Liver (tissue), 9 donors: ENCODE measurements around the gene ERMAP. TPM values are rescaled to one million over a fixed set of nuclear protein-coding genes. Genes with fewer than 3 reads are reported as not detected.

Source experiments
- DNase-seq: peaks from one replicate; pipeline ENCODE4 v3.0.0-alpha.2; 2017; ENCODE audit warnings: low spot score
- H3K27ac ChIP-seq, 2 donors: one replicate each; pipeline ENCODE4 v1.7.0; 2013; ENCODE audit warnings: inconsistent platforms in 2 of 2, low read length in 2 of 2, control low read depth in 1 of 2, low read depth in 1 of 2, mild to moderate bottlenecking in 1 of 2
- H3K27me3 ChIP-seq, 4 donors: one replicate each; pipeline versions ENCODE4 v1.6.1 to v1.7.0; 2013; ENCODE audit warnings: low read length in 3 of 4, inconsistent platforms in 1 of 4, mild to moderate bottlenecking in 1 of 4, moderate library complexity in 1 of 4; ENCODE audit not compliant: control insufficient read depth in 4 of 4, insufficient read depth in 4 of 4
- H3K36me3 ChIP-seq, 4 donors: one replicate each; pipeline versions ENCODE4 v1.6.1 to v1.7.0; 2013; ENCODE audit warnings: low read length in 3 of 4, mild to moderate bottlenecking in 3 of 4, low read depth in 1 of 4, moderate library complexity in 1 of 4; ENCODE audit not compliant: control insufficient read depth in 4 of 4, insufficient read depth in 3 of 4
- H3K4me1 ChIP-seq, 4 donors: one replicate each; pipeline versions ENCODE4 v1.6.1 to v1.7.0; 2013; ENCODE audit warnings: low read length in 3 of 4, mild to moderate bottlenecking in 3 of 4, moderate library complexity in 1 of 4; ENCODE audit not compliant: control insufficient read depth in 4 of 4, insufficient read depth in 4 of 4
- H3K4me3 ChIP-seq, 3 donors: one replicate each; pipeline versions ENCODE4 v1.6.1 to v1.7.0; 2013; ENCODE audit warnings: low read length in 3 of 3, control low read depth in 1 of 3, low read depth in 1 of 3, mild to moderate bottlenecking in 1 of 3
- H3K9ac ChIP-seq, 2 donors: one replicate each; pipeline ENCODE4 v1.7.0; 2013; ENCODE audit warnings: low read length in 2 of 2, mild to moderate bottlenecking in 2 of 2, moderate library complexity in 2 of 2, control low read depth in 1 of 2, low read depth in 1 of 2
- H3K9me3 ChIP-seq, 4 donors: one replicate each; pipeline versions ENCODE4 v1.6.1 to v1.7.0; 2013; ENCODE audit warnings: low read length in 3 of 4; ENCODE audit not compliant: control insufficient read depth in 4 of 4
- ATF3 ChIP-seq: IDR thresholded peaks from 2 replicates; pipeline ENCODE4 v1.6.1; 2016; ENCODE audit warnings: antibody characterized with exemption
- CTCF ChIP-seq: fragments of 150-350 bp; IDR thresholded peaks from 2 replicates; pipeline ENCODE4 v1.5.1; 2017; ENCODE audit warnings: improper control_type of control experiment, low read depth, low read length; ENCODE audit not compliant: missing input control
- EGR1 ChIP-seq, 2 donors: IDR thresholded peaks; 2 replicates each; pipeline ENCODE4 v1.6.1; 2016 to 2018; ENCODE audit warnings: antibody characterized with exemption in 2 of 2, low read depth in 2 of 2
- FOXA1 ChIP-seq: IDR thresholded peaks from 2 replicates; pipeline ENCODE4 v1.6.1; 2016; ENCODE audit warnings: antibody characterized with exemption
- FOXA2 ChIP-seq: IDR thresholded peaks from 2 replicates; pipeline ENCODE4 v1.6.1; 2016; ENCODE audit warnings: antibody characterized with exemption
- GABPA ChIP-seq, 2 donors: IDR thresholded peaks in 1 of 2; conservative IDR thresholded peaks in 1 of 2; 2 replicates each; pipeline ENCODE4 v1.6.1; 2016; ENCODE audit warnings: antibody characterized with exemption in 2 of 2, mild to moderate bottlenecking in 1 of 2, moderate library complexity in 1 of 2
- HNF4A ChIP-seq, 2 donors: conservative IDR thresholded peaks; 2 replicates each; pipeline ENCODE4 v1.6.1; 2016; ENCODE audit warnings: antibody characterized with exemption in 2 of 2, mild to moderate bottlenecking in 2 of 2
- HNF4G ChIP-seq: IDR thresholded peaks from 2 replicates; pipeline ENCODE4 v1.6.1; 2016; ENCODE audit warnings: antibody characterized with exemption
- MAX ChIP-seq: IDR thresholded peaks from 2 replicates; pipeline ENCODE4 v1.6.1; 2016; ENCODE audit warnings: antibody characterized with exemption
- RAD21 ChIP-seq, 2 donors: IDR thresholded peaks; 2 replicates each; pipeline ENCODE4 v1.6.1; 2016; ENCODE audit warnings: antibody characterized with exemption in 2 of 2, mild to moderate bottlenecking in 2 of 2
- REST ChIP-seq: IDR thresholded peaks from 2 replicates; pipeline ENCODE4 v1.6.1; 2016; ENCODE audit warnings: antibody characterized with exemption, mild to moderate bottlenecking
- RXRA ChIP-seq, 2 donors: IDR thresholded peaks; 2 replicates each; pipeline ENCODE4 v1.6.1; 2017 to 2018; ENCODE audit warnings: antibody characterized with exemption in 2 of 2, mild to moderate bottlenecking in 1 of 2
- SP1 ChIP-seq: IDR thresholded peaks from 2 replicates; pipeline ENCODE4 v1.6.1; 2018; ENCODE audit warnings: antibody characterized with exemption, mild to moderate bottlenecking
- YY1 ChIP-seq: IDR thresholded peaks from 2 replicates; pipeline ENCODE4 v1.6.1; 2016; ENCODE audit warnings: antibody characterized with exemption, mild to moderate bottlenecking
- WGBS: extraction: QIAGEN DNeasy Blood & Tissue Kit; methylation state at CpG from one replicate; pipeline ENCODE4 v1.1.7; 2013; 5-methylcytosine and 5-hydroxymethylcytosine counted together
- polyA plus RNA-seq, 2 donors: library from polyadenylated mRNA; stranded (reverse) in 1 of 2; unstranded in 1 of 2; fragments of 200-250 nt in 1 of 2; fragments of >200 nt in 1 of 2; fragmentation: Nextera tagmentation in 1 of 2; extraction: Ambion mirVana in 1 of 2; gene quantifications; one replicate each; pipeline versions ENCODE4 v1.2.1 to v1.2.3, GENCODE V29; 2013 to 2015
- total RNA-seq, 2 donors: library from RNA; depleted of rRNA; stranded (reverse); fragments of >200 nt; gene quantifications; one replicate each; pipeline ENCODE4 v1.2.3, GENCODE V29; 2014
- donor health status: healthy.
- donor health status: healthy.
- donor health status: healthy.
- donor health status: healthy.
- donor health status: healthy.

The ERMAP gene
- total and polyA plus RNA-seq, 4 donors = 3.9 to 96.9 (median 9.0) TPM

- Histone ChIP-seq H3K4me3 (no peak overlapping the region), H3K27ac (peak overlapping the region; percentile 40 to 61), H3K36me3 (peaks cover 7 to 39% (median 12%) of the 10 kb centered on the region in 4 donors), H3K9ac (no peak overlapping the region), H3K9me3 (no peaks in the 10 kb centered on the region), H3K27me3 (no peaks in the 10 kb centered on the region), H3K4me1 (peaks cover 2 to 16% (median 4%) of the 10 kb centered on the region in 4 donors)
- 72% methylated on average over 5 of the region's 5 CpGs for WGBS
- TF ChIP-seq HNF4G (no peak), FOXA2 (peak; percentile 15), HNF4A (conservative IDR thresholded peaks at IDR 0.05) (peak; percentile 39 to 68), EGR1 (IDR thresholded peaks at IDR 0.05; ENCODE audit: low read depth in 2 of 2) (no peak)
- DNase-seq = no peak
Measured at GRCh38 chr1:42774928-42775526, 41.9 kb upstream of the ERMAP start.

GRCh38 chr1:42776502-42776901 is 40.4 kb upstream of the ERMAP start:
- Histone ChIP-seq H3K36me3 (peaks cover 9 to 49% (median 18%) of the 10 kb centered on the region in 4 donors), H3K9ac (no peak overlapping the region), H3K9me3 (no peaks in the 10 kb centered on the region), H3K27ac (peak overlapping the region in 1 of 2 donors; percentile 19), H3K27me3 (no peaks in the 10 kb centered on the region), H3K4me1 (peaks cover 0 to 16% (median 4%) of the 10 kb centered on the region in 4 donors), H3K4me3 (no peak overlapping the region)
- DNase-seq = no peak
- WGBS = 68% methylated on average over 6 of the region's 6 CpGs
- TF ChIP-seq HNF4G (peak; percentile 33), CTCF (no peak), HNF4A (conservative IDR thresholded peaks at IDR 0.05) (peak; percentile 89 to 91), RAD21 (IDR thresholded peaks at IDR 0.05) (peak; percentile 12 to 38), RXRA (IDR thresholded peaks at IDR 0.05) (peak in 1 of 2 donors; percentile 7), SP1 (peak; percentile 29), GABPA (IDR thresholded peaks at IDR 0.05 in 1 of 2, conservative IDR thresholded peaks at IDR 0.05 in 1 of 2) (no peak)

GRCh38 chr1:42777852-42778251 is 39.1 kb upstream of the ERMAP start:
- H3K27me3 ChIP-seq = no peaks in the 10 kb centered on the region
- H3K4me3 ChIP-seq = no peak overlapping the region
- H3K4me1 ChIP-seq = peaks cover 0 to 12% (median 4%) of the 10 kb centered on the region in 4 donors
- H3K9ac ChIP-seq = no peak overlapping the region
- no peak overlapping the region for H3K27ac ChIP-seq
- peaks cover 9 to 53% (median 21%) of the 10 kb centered on the region in 4 donors for H3K36me3 ChIP-seq
- peak; percentile 67 for DNase-seq
- no peaks in the 10 kb centered on the region for H3K9me3 ChIP-seq
- no peak for TF ChIP-seq ATF3
- peak; percentile 62 for TF ChIP-seq CTCF
- TF ChIP-seq MAX = no peak
- no peak for TF ChIP-seq GABPA (IDR thresholded peaks at IDR 0.05 in 1 of 2, conservative IDR thresholded peaks at IDR 0.05 in 1 of 2)
- no peak for TF ChIP-seq REST
- TF ChIP-seq HNF4G = no peak
- peak; percentile 90 to 94 for TF ChIP-seq RAD21 (IDR thresholded peaks at IDR 0.05)
- TF ChIP-seq FOXA1 = no peak
- no peak for TF ChIP-seq YY1
- TF ChIP-seq FOXA2 = no peak
- no peak for TF ChIP-seq HNF4A (conservative IDR thresholded peaks at IDR 0.05)
